ENCODE results near the gene GPR161. TPM values are rescaled to one million over a fixed set of nuclear protein-coding genes. Genes with fewer than 3 reads are reported as not detected.

GPR161 gene
- total RNA-seq, 1 donor from 2014 or later, result 16.3 TPM

GRCh38 chr1:168092566-168093355 is 44.0 kb downstream of the GPR161 start:
- Histone ChIP-seq H3K4me3 (no peak overlapping the region), H3K36me3 (peaks cover 6 to 33% of the 10 kb centered on the region in 2 donors), H3K4me1 (peaks cover 0 to 5% of the 10 kb centered on the region in 2 donors), H3K27ac (peak overlapping the region in 1 of 2 donors; percentile 16), H3K9me3 (no peaks in the 10 kb centered on the region), H3K27me3 (no peaks in the 10 kb centered on the region)
- TF ChIP-seq CTCF (IDR thresholded peaks at IDR 0.05), result peak in 2 of 3 experiments; percentile 35 to 50
- peak in 1 of 2 donors; percentile 63 for DNase-seq (ENCODE audit: low spot score in 2 of 2)
- intact Hi-C loops (cut with DNase I), result loop anchor here (5.0 kb wide), 1 partner anchor 230 kb away; no protein-coding TSS in a partner anchor

DNA sequence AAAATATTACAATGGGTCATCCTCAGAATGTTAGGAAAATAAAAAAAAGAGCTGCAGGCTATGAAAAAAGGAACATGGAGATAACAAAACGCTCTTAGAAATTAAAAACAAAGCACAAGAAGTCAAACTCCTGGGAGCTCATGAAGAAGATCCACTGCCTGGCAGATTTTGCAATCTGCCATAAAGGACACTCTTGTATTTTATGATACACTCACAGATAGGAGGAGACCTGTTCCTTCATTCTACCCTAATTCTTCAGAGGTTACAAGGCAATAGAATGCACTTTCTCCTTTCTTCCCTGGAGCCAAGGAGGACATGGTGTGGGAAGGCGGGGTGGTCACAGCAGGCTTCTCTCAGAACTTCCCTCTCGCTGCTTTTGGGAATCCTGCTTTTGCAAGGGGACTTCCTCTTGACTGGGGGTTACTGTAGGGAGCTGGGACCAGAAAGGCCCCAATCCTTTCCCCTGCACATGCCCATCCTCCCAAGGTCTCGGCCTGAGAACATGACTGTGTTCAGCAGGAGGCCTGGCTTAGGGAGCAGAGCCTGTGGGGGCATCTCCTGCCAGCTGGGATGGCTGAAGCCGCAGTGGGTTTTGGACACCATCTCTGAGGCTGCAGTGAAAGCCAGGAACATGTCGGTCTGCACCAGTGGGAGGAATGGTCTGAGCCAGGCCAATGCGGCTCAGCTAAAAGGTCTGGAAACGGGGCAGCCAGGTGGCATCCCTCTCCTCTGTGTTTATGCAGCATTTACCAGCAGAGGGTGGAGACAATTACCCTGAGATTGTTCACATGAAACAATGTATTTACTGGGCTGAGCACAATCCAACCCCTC is 44.8 kb downstream of the GPR161 start:
- no peak for TF ChIP-seq CTCF (IDR thresholded peaks at IDR 0.05)
- Histone ChIP-seq H3K27ac (peak overlapping the region in 1 of 2 donors; percentile 16), H3K27me3 (no peaks in the 10 kb centered on the region), H3K9me3 (no peaks in the 10 kb centered on the region), H3K4me3 (no peak overlapping the region), H3K4me1 (peaks cover 0 to 5% of the 10 kb centered on the region in 2 donors), H3K36me3 (peaks cover 6 to 27% of the 10 kb centered on the region in 2 donors)
- DNase-seq (ENCODE audit: low spot score in 2 of 2), result peak in 1 of 2 donors; percentile 61
- intact Hi-C loops (cut with DNase I), result loop anchor here (5.0 kb wide), 1 partner anchor 230 kb away; no protein-coding TSS in a partner anchor

- Histone ChIP-seq H3K9me3 (no peaks in the 10 kb centered on the region), H3K4me1 (peaks cover 4 to 14% of the 10 kb centered on the region in 2 donors), H3K27ac (no peak overlapping the region), H3K4me3 (no peak overlapping the region), H3K27me3 (no peaks in the 10 kb centered on the region), H3K36me3 (peaks cover 0 to 18% of the 10 kb centered on the region in 2 donors)
- intact Hi-C loops (cut with DNase I), result loop anchor here (5.0 kb wide), 1 partner anchor 231 kb away; no protein-coding TSS in a partner anchor
- peak in 1 of 2 donors; percentile 31 for DNase-seq (ENCODE audit: low spot score in 2 of 2)
- TF ChIP-seq CTCF (IDR thresholded peaks at IDR 0.05), result no peak
These were observed 45.7 kb downstream of the GPR161 start for GRCh38 chr1:168091063-168091462.

- Histone ChIP-seq H3K9me3 (no peaks in the 10 kb centered on the region), H3K27ac (no peak overlapping the region), H3K4me1 (peaks cover 6 to 19% of the 10 kb centered on the region in 2 donors), H3K4me3 (no peak overlapping the region), H3K36me3 (peaks cover 0 to 16% of the 10 kb centered on the region in 2 donors), H3K27me3 (no peaks in the 10 kb centered on the region)
- intact Hi-C loops (cut with DNase I), result loop anchor here (5.0 kb wide), 1 partner anchor 232 kb away; no protein-coding TSS in a partner anchor
- DNase-seq (ENCODE audit: low spot score in 2 of 2), result peak in 1 of 2 donors; percentile 57
- no peak for TF ChIP-seq CTCF (IDR thresholded peaks at IDR 0.05)
These were observed 46.3 kb downstream of the GPR161 start for GRCh38 chr1:168090395-168090794.

GRCh38 chr1:168089979-168090337 is 46.8 kb downstream of the GPR161 start:
- Histone ChIP-seq H3K4me3 (no peak overlapping the region), H3K36me3 (peaks cover 0 to 11% of the 10 kb centered on the region in 2 donors), H3K27ac (no peak overlapping the region), H3K4me1 (peaks cover 6 to 23% of the 10 kb centered on the region in 2 donors), H3K27me3 (no peaks in the 10 kb centered on the region), H3K9me3 (no peaks in the 10 kb centered on the region)
- no peak for TF ChIP-seq CTCF (IDR thresholded peaks at IDR 0.05)
- DNase-seq (ENCODE audit: low spot score in 2 of 2), result peak in 1 of 2 donors; percentile 9
- intact Hi-C loops (cut with DNase I), result loop anchor here (5.0 to 10.0 kb wide), 2 partner anchors 155 to 232 kb away; partner anchors contain the start of genes DCAF6 and MPC2
